MCF 10A (cell line): ENCODE data around the gene PRR5. TPM values are rescaled to one million over a fixed set of nuclear protein-coding genes. Genes with fewer than 3 reads are reported as not detected.

Source experiments
- BruUV-seq: library from RNA; stranded (reverse); fragments of 400-500 nt; replicated peaks from 2 replicates; lab custom pipeline; 2021; lab: Mats Ljungman, UMichigan
- CTCF ChIA-PET: fragments of 300-600 bp; sonication (Branson Sonifier 250); formaldehyde crosslinking; extraction: SDS; loops from one replicate; lab custom pipeline; 2021; ENCODE audit warnings: antibody characterized with exemption, inconsistent platforms; lab: Yijun Ruan, JAX
- POLR2A ChIA-PET: fragments of 300-600, 350-650 bp; sonication (Branson Sonifier 250); formaldehyde crosslinking; extraction: SDS; loops from one replicate; lab custom pipeline; 2020; ENCODE audit warnings: antibody characterized with exemption, inconsistent platforms; lab: Yijun Ruan, JAX
- DNase-seq: peaks from one replicate; pipeline ENCODE4 v3.0.0-alpha.2; 2018; ENCODE audit not compliant: unreplicated experiment
- H3K27ac Mint-ChIP-seq: one replicate; pipeline ENCODE4 v1.8.0; 2022; ENCODE audit warnings: mild to moderate bottlenecking, low read depth, mixed read lengths; ENCODE audit not compliant: unreplicated experiment
- H3K27me3 Mint-ChIP-seq: one replicate; pipeline ENCODE4 v1.8.0; 2022; ENCODE audit warnings: mixed read lengths; ENCODE audit not compliant: insufficient read depth, unreplicated experiment
- H3K36me3 Mint-ChIP-seq: one replicate; pipeline ENCODE4 v1.8.0; 2022; ENCODE audit warnings: mild to moderate bottlenecking, moderate library complexity, mixed read lengths; ENCODE audit not compliant: insufficient read depth, unreplicated experiment
- H3K4me1 Mint-ChIP-seq: one replicate; pipeline ENCODE4 v1.8.0; 2022; ENCODE audit warnings: mixed read lengths; ENCODE audit not compliant: insufficient read depth, unreplicated experiment
- H3K4me3 Mint-ChIP-seq: one replicate; pipeline ENCODE4 v1.8.0; 2022; ENCODE audit warnings: mild to moderate bottlenecking, moderate library complexity, mixed read lengths; ENCODE audit not compliant: unreplicated experiment
- H3K9me3 Mint-ChIP-seq: one replicate; pipeline ENCODE4 v1.8.0; 2022; ENCODE audit warnings: mixed read lengths; ENCODE audit not compliant: unreplicated experiment
- intact Hi-C: fragments of 100-400 bp; cut with micrococcal nuclease; formaldehyde crosslinking; loops from 2 replicates; pipeline ENCODE4 v1.14.1; 2022
- total RNA-seq: library from RNA; stranded (reverse); gene quantifications from 2 replicates; pipeline ENCODE4 v1.2.3, GENCODE V29; 2022
- TF ChIP-seq, protein P1 (sequence below): fragments of 200-600 bp; IDR thresholded peaks from one replicate; pipeline ENCODE4 v1.8.0; 2022; ENCODE audit warnings: antibody characterized with exemption, mild to moderate bottlenecking; ENCODE audit not compliant: unreplicated experiment

PRR5 gene
- total RNA-seq, 1 experiment from 2014 or later, result 11.0 TPM

DNA sequence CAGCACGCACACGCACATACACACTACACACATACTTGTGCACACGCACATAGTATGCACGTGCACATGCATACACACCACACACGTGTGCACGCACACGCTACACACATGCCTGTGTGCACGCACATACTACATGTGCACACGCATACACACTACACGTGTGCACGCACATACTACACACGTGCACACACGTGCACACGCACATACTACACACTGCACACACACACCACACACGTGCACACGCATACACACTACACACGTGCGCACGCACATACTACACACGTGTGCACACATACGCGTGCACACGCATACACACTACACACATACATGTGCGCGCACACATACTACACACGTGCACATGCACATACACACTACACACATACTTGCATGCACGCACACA is 30.7 kb downstream of the PRR5 start:
- no peaks in the 10 kb centered on the region for H3K27me3 Mint-ChIP-seq
- ChIA-PET POLR2A (no interaction called here), CTCF (interaction anchor here (0.6 to 1.0 kb wide), 2 partner anchors 9 to 923 kb away, joined by 3 to 4 read pairs; no protein-coding TSS in a partner anchor)
- no TSS peak for BruUV-seq
- H3K4me3 Mint-ChIP-seq, result no peak overlapping the region
- H3K4me1 Mint-ChIP-seq, result no peaks in the 10 kb centered on the region
- H3K27ac Mint-ChIP-seq, result no peak overlapping the region
- DNase-seq, result no peak
- TF ChIP-seq, protein P1, sequence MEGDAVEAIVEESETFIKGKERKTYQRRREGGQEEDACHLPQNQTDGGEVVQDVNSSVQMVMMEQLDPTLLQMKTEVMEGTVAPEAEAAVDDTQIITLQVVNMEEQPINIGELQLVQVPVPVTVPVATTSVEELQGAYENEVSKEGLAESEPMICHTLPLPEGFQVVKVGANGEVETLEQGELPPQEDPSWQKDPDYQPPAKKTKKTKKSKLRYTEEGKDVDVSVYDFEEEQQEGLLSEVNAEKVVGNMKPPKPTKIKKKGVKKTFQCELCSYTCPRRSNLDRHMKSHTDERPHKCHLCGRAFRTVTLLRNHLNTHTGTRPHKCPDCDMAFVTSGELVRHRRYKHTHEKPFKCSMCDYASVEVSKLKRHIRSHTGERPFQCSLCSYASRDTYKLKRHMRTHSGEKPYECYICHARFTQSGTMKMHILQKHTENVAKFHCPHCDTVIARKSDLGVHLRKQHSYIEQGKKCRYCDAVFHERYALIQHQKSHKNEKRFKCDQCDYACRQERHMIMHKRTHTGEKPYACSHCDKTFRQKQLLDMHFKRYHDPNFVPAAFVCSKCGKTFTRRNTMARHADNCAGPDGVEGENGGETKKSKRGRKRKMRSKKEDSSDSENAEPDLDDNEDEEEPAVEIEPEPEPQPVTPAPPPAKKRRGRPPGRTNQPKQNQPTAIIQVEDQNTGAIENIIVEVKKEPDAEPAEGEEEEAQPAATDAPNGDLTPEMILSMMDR, result no peak
- peaks cover 5% of the 10 kb centered on the region for H3K36me3 Mint-ChIP-seq
- H3K9me3 Mint-ChIP-seq, result no peaks in the 10 kb centered on the region
- intact Hi-C loops, result no loop called here

DNA sequence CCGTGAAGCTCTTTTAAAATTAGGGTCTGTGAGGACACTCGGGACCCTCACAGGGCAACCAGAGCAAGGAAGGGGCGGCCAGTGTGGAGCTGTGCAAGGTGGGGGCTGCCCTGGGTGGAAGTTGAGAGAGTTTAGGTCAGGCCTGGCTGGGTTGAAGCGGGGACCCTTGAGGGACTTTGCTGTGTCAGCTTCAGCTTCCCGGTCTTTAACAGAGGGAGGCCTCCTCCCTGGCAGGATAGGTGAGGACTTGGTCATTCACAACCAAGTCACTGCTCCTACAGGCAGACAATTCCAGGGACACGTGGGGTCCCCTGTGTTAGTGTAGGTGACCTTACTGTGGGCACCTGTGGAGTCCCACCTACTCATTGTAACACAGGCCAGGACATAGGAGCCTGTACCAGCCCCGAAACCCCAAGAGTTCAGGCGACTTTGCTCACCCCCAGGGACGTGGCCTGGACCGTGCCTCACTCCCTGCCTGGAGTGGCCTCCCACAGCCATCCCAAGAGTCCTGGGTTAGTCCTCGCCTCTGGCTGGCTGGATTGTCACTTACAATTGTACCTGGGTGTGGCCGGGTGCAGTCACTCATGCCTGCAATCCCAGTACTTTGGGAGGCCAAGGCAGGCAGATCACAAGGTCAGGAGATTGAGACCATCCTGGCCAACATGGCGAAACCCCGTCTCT is 31.6 kb downstream of the PRR5 start:
- BruUV-seq, result no TSS peak
- Mint-ChIP-seq H3K4me3 (no peak overlapping the region), H3K27me3 (no peaks in the 10 kb centered on the region), H3K36me3 (peaks cover 5% of the 10 kb centered on the region), H3K4me1 (no peaks in the 10 kb centered on the region), H3K9me3 (no peaks in the 10 kb centered on the region), H3K27ac (no peak overlapping the region)
- TF ChIP-seq, protein P1, result no peak
- CTCF ChIA-PET, result interaction anchor here (0.6 to 2.7 kb wide), 5 partner anchors 9 to 922 kb away, joined by 3 to 13 read pairs (median 3); no protein-coding TSS in a partner anchor
- intact Hi-C loops, result no loop called here
- no peak for DNase-seq
- POLR2A ChIA-PET, result no interaction called here

GRCh38 chr22:44734278-44734677 is 32.3 kb downstream of the PRR5 start:
- H3K4me3 Mint-ChIP-seq, result no peak overlapping the region
- H3K4me1 Mint-ChIP-seq, result no peaks in the 10 kb centered on the region
- BruUV-seq, result no TSS peak
- TF ChIP-seq, protein P1, result no peak
- H3K27ac Mint-ChIP-seq, result no peak overlapping the region
- POLR2A ChIA-PET, result no interaction called here
- CTCF ChIA-PET, result interaction anchor here (0.5 to 2.7 kb wide), 6 partner anchors 10 to 679 kb away, joined by 3 to 14 read pairs (median 3); no protein-coding TSS in a partner anchor
- peaks cover 5% of the 10 kb centered on the region for H3K36me3 Mint-ChIP-seq
- DNase-seq, result no peak
- H3K27me3 Mint-ChIP-seq, result no peaks in the 10 kb centered on the region
- intact Hi-C loops, result no loop called here
- H3K9me3 Mint-ChIP-seq, result no peaks in the 10 kb centered on the region

- ChIA-PET CTCF (interaction anchor here (0.6 to 2.7 kb wide), 17 partner anchors 9 to 679 kb away, joined by 3 to 14 read pairs (median 3); no protein-coding TSS in a partner anchor), POLR2A (no interaction called here)
- H3K27ac Mint-ChIP-seq, result no peak overlapping the region
- TF ChIP-seq, protein P1, result no peak
- H3K36me3 Mint-ChIP-seq, result peaks cover 5% of the 10 kb centered on the region
- intact Hi-C loops, result no loop called here
- no peaks in the 10 kb centered on the region for H3K27me3 Mint-ChIP-seq
- BruUV-seq, result no TSS peak
- no peaks in the 10 kb centered on the region for H3K9me3 Mint-ChIP-seq
- DNase-seq, result no peak
- H3K4me3 Mint-ChIP-seq, result no peak overlapping the region
- H3K4me1 Mint-ChIP-seq, result no peaks in the 10 kb centered on the region
These were observed 33.0 kb downstream of the PRR5 start for GRCh38 chr22:44734801-44735517.
